IMR-90 (cell line): Measurements from ENCODE around the gene CAMTA1.

Source experiments
- CTCF ChIP-seq: conservative IDR thresholded peaks from 2 replicates; pipeline ENCODE4 v1.5.1; 2012; ENCODE audit warnings: mild to moderate bottlenecking, low read depth, low read length, improper control_type of control experiment
- POLR2A ChIP-seq: IDR thresholded peaks from 2 replicates; pipeline ENCODE4 v1.6.1; 2012; ENCODE audit warnings: mild to moderate bottlenecking, low read depth, low read length
- USF2 ChIP-seq: fragments of 150-350 bp; IDR thresholded peaks from 2 replicates; pipeline ENCODE4 v1.6.1; 2017; ENCODE audit warnings: mild to moderate bottlenecking, antibody characterized with exemption, low read length, low read depth

- TF ChIP-seq POLR2A (no peak), CTCF (no peak), USF2 (no peak)
These were observed 708.6 kb downstream of the CAMTA1 start for GRCh38 chr1:7493711-7494454.
